H9 (cell line): ENCODE results near the gene RPL29. TPM values are rescaled to one million over a fixed set of nuclear protein-coding genes. Genes with fewer than 3 reads are reported as not detected.

ENCODE experiments used
- DNase-seq: peaks from one replicate; pipeline ENCODE4 v3.0.0-alpha.2; 2017
- H2AFZ ChIP-seq: one replicate; pipeline ENCODE4 v1.6.1; 2013; ENCODE audit warnings: mild to moderate bottlenecking, low read length, control low read depth, moderate library complexity
- H2AK5ac ChIP-seq: 2 replicates; pipeline ENCODE4 v1.6.1; 2013; ENCODE audit warnings: low read length, control low read depth, mixed read lengths; ENCODE audit not compliant: insufficient read length
- H2BK120ac ChIP-seq: one replicate; pipeline ENCODE4 v1.6.1; 2013; ENCODE audit warnings: low read depth, mild to moderate bottlenecking, low read length, control low read depth, inconsistent platforms; ENCODE audit not compliant: poor library complexity, severe bottlenecking
- H2BK12ac ChIP-seq: 2 replicates; pipeline ENCODE4 v1.6.1; 2013; ENCODE audit warnings: low read length, control low read depth, mixed read lengths, low read depth; ENCODE audit not compliant: insufficient read length
- H2BK15ac ChIP-seq: 2 replicates; pipeline ENCODE4 v1.6.1; 2013; ENCODE audit warnings: low read depth, low read length, control low read depth
- H2BK20ac ChIP-seq: one replicate; pipeline ENCODE4 v1.6.1; 2013; ENCODE audit warnings: low read depth, mild to moderate bottlenecking, low read length, control low read depth, inconsistent platforms; ENCODE audit not compliant: poor library complexity, severe bottlenecking
- H2BK5ac ChIP-seq: 2 replicates; pipeline ENCODE4 v1.6.1; 2013; ENCODE audit warnings: low read length, control low read depth, mixed read lengths; ENCODE audit not compliant: insufficient read length
- H3K14ac ChIP-seq: 2 replicates; pipeline ENCODE4 v1.6.1; 2013; ENCODE audit warnings: low read length, control low read depth; ENCODE audit not compliant: insufficient read depth
- H3K18ac ChIP-seq: 2 replicates; pipeline ENCODE4 v1.6.1; 2013; ENCODE audit warnings: low read depth, mild to moderate bottlenecking, mixed read lengths, low read length, control low read depth; ENCODE audit not compliant: insufficient read length
- H3K23ac ChIP-seq: 2 replicates; pipeline ENCODE4 v1.6.1; 2013; ENCODE audit warnings: low read length, control low read depth, mixed read lengths, low read depth; ENCODE audit not compliant: insufficient read length
- H3K23me2 ChIP-seq: 2 replicates; pipeline ENCODE4 v1.6.1; 2013; ENCODE audit warnings: low read depth, mild to moderate bottlenecking, mixed read lengths, low read length, control low read depth; ENCODE audit not compliant: insufficient read length, poor library complexity, severe bottlenecking
- H3K27ac ChIP-seq: 2 replicates; pipeline ENCODE4 v1.5.1; 2013; ENCODE audit warnings: low read length, control low read depth, mixed read lengths, low read depth; ENCODE audit not compliant: insufficient read length
- H3K27me3 ChIP-seq: 2 replicates; pipeline ENCODE4 v1.6.1; 2013; ENCODE audit warnings: low read length, control low read depth, inconsistent platforms; ENCODE audit not compliant: insufficient read depth
- H3K4ac ChIP-seq: 2 replicates; pipeline ENCODE4 v1.6.1; 2013; ENCODE audit warnings: low read depth, mild to moderate bottlenecking, control low read depth, inconsistent platforms, low read length, moderate library complexity
- H3K4me1 ChIP-seq: 2 replicates; pipeline ENCODE4 v1.6.1; 2013; ENCODE audit warnings: low read length, control low read depth, inconsistent platforms; ENCODE audit not compliant: insufficient read depth
- H3K4me2 ChIP-seq: 2 replicates; pipeline ENCODE4 v1.6.1; 2013; ENCODE audit warnings: low read length, control low read depth, mixed read lengths; ENCODE audit not compliant: insufficient read length, insufficient read depth
- H3K56ac ChIP-seq: 2 replicates; pipeline ENCODE4 v1.6.1; 2013; ENCODE audit warnings: low read depth, mild to moderate bottlenecking, mixed read lengths, low read length, control low read depth; ENCODE audit not compliant: insufficient read length
- H3K79me1 ChIP-seq: 2 replicates; pipeline ENCODE4 v1.6.1; 2013; ENCODE audit warnings: low read depth, mild to moderate bottlenecking, moderate library complexity, low read length, control low read depth, inconsistent platforms; ENCODE audit not compliant: insufficient read depth, poor library complexity, severe bottlenecking
- H3K79me2 ChIP-seq: 2 replicates; pipeline ENCODE4 v1.6.1; 2013; ENCODE audit warnings: low read length, control low read depth, inconsistent platforms; ENCODE audit not compliant: insufficient read depth
- H3K9ac ChIP-seq: 2 replicates; pipeline ENCODE4 v1.6.1; 2013; ENCODE audit warnings: low read length, control low read depth, mixed read lengths; ENCODE audit not compliant: insufficient read length; ENCODE audit errors: extremely low read depth
- H3K9me3 ChIP-seq: one replicate; pipeline ENCODE4 v1.6.1; 2013; ENCODE audit warnings: low read depth, low read length, inconsistent platforms; ENCODE audit not compliant: control insufficient read depth
- H3T11ph ChIP-seq: one replicate; pipeline ENCODE4 v1.6.1; 2013; ENCODE audit warnings: mild to moderate bottlenecking, low read length, control low read depth, inconsistent platforms
- H4K20me1 ChIP-seq: one replicate; pipeline ENCODE4 v1.6.1; 2013; ENCODE audit not compliant: control insufficient read depth, insufficient read length, insufficient read depth
- H4K5ac ChIP-seq: 2 replicates; pipeline ENCODE4 v1.6.1; 2013; ENCODE audit warnings: low read depth, mild to moderate bottlenecking, mixed read lengths, low read length, control low read depth; ENCODE audit not compliant: insufficient read length
- H4K8ac ChIP-seq: replicated peaks from 2 replicates; pipeline ENCODE4 v1.6.1; 2013; ENCODE audit warnings: low read length, control low read depth, mixed read lengths, low read depth; ENCODE audit not compliant: insufficient read length
- H4K91ac ChIP-seq: 2 replicates; pipeline ENCODE4 v1.6.1; 2013; ENCODE audit warnings: low read depth, mild to moderate bottlenecking, moderate library complexity, mixed read lengths, low read length, control low read depth; ENCODE audit not compliant: insufficient read length
- H3K27ac Mint-ChIP-seq, 3 experiments: 2 replicates in 2 of 3; 3 replicates in 1 of 3; pipeline ENCODE4 v1.8.0; 2020 to 2021; ENCODE audit warnings: mixed read lengths in 3 of 3, mild to moderate bottlenecking in 1 of 3, moderate library complexity in 1 of 3
- H3K27me3 Mint-ChIP-seq: 2 replicates; pipeline ENCODE4 v1.8.0; 2021; ENCODE audit warnings: low read depth, mild to moderate bottlenecking, moderate library complexity, mixed read lengths
- H3K36me3 Mint-ChIP-seq, 3 experiments: 2 replicates in 2 of 3; 3 replicates in 1 of 3; pipeline ENCODE4 v1.8.0; 2020 to 2021; ENCODE audit warnings: low read depth in 3 of 3, mixed read lengths in 3 of 3; ENCODE audit not compliant: insufficient read depth in 1 of 3
- H3K4me1 Mint-ChIP-seq, 2 experiments: 2 replicates each; pipeline ENCODE4 v1.8.0; 2020; ENCODE audit warnings: mixed read lengths in 2 of 2
- H3K4me3 Mint-ChIP-seq, 2 experiments: 2 replicates in 1 of 2; 3 replicates in 1 of 2; pipeline ENCODE4 v1.8.0; 2020 to 2021; ENCODE audit warnings: mild to moderate bottlenecking in 2 of 2, mixed read lengths in 2 of 2, moderate library complexity in 1 of 2
- H3K9me3 Mint-ChIP-seq, 2 experiments: 2 replicates in 1 of 2; 3 replicates in 1 of 2; pipeline ENCODE4 v1.8.0; 2020; ENCODE audit warnings: mild to moderate bottlenecking in 2 of 2, mixed read lengths in 2 of 2, moderate library complexity in 1 of 2
- WGBS: extraction: QIAGEN DNeasy Blood & Tissue Kit; methylation state at CpG from one replicate; pipeline ENCODE4 v1.1.7; 2013; ENCODE audit warnings: missing lambda C conversion rate, low lambda C conversion rate, mixed read lengths; ENCODE audit not compliant: insufficient read length; ENCODE audit errors: extremely low coverage; 5-methylcytosine and 5-hydroxymethylcytosine counted together
- total RNA-seq: library from RNA; stranded (reverse); gene quantifications from 2 replicates; pipeline ENCODE4 v1.2.1, GENCODE V29; 2021
- TF ChIP-seq, protein P1 (sequence below): fragments of 200-600 bp; sonication (generic); conservative IDR thresholded peaks from 3 replicates; pipeline ENCODE4 v1.8.0; 2021; ENCODE audit warnings: antibody characterized with exemption, mild to moderate bottlenecking

RPL29 gene
- total RNA-seq, 1 experiment from 2014 or later: 1,592 TPM

DNA sequence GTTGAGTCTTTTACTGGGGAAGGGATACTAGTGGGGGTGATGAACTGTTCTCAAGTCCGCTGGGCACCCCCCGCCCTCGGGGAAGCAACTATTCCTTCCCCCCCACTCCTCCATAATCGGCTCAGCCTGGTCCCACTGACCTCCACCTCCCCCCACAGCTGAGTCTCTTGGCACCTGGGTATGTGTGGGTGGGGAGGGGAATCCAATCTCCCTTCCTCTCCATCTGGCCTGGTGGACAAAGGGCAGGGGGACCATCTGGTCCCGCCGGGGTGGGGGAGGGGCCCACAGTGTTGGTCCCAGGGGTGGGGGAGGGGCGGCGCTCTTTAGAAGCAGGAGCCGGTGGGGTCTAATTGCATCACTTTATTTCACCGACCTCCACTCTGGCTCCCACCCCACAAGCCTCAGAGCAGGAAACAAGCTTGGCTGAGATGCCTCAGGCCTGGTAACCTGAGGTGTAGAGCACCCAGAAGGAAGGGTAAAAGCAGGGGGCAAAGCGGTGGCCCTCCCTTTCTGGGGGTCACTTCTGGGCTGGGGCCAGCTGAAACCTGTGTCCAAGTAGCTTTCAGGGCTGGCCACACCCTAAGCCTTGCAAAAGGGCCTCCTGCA, 27.4 kb downstream of the RPL29 start:
- WGBS: no CpG with 5 or more reads among the region's 11 CpGs
- Histone ChIP-seq H2BK120ac (peak overlapping the region; percentile 74), H3K56ac (no peak overlapping the region), H3K23ac (no peak overlapping the region), H2AFZ (no peak overlapping the region), H3K9me3 (no peaks in the 10 kb centered on the region), H4K8ac (no peak overlapping the region), H2AK5ac (no peak overlapping the region), H3K18ac (peak overlapping the region; percentile 71), H3K4me1 (peaks cover 11% of the 10 kb centered on the region; the same call in 1 of the 2 replicates), H4K91ac (no peak overlapping the region), H3K27ac (no peak overlapping the region), H3K4me2 (peak overlapping the region; percentile 29), H3K79me2 (no peaks in the 10 kb centered on the region), H3K9ac (peak overlapping the region; percentile 71), H3K23me2 (peaks cover 11% of the 10 kb centered on the region), H3T11ph (no peak overlapping the region), H2BK20ac (no peak overlapping the region), H3K4ac (peak overlapping the region; percentile 73; the same call in 1 of the 2 replicates), H4K5ac (no peak overlapping the region), H3K14ac (peak overlapping the region; percentile 59; the same call in 1 of the 2 replicates), H4K20me1 (no peaks in the 10 kb centered on the region), H3K27me3 (no peaks in the 10 kb centered on the region), H2BK15ac (no peak overlapping the region), H2BK5ac (no peak overlapping the region), H3K79me1 (no peaks in the 10 kb centered on the region), H2BK12ac (no peak overlapping the region)
- DNase-seq: peak; percentile 74
- Mint-ChIP-seq H3K4me1 (peaks cover 41 to 63% of the 10 kb centered on the region in 2 experiments), H3K4me3 (peak overlapping the region; percentile 80 to 89), H3K9me3 (no peaks in the 10 kb centered on the region), H3K27ac (peak overlapping the region; percentile 70 to 98 (median 94); a peak in 6 of 7 replicates), H3K27me3 (peaks cover 29% of the 10 kb centered on the region), H3K36me3 (peaks cover 0 to 5% (median 2%) of the 10 kb centered on the region in 3 experiments; a peak in 4 of 7 replicates)
- TF ChIP-seq, protein P1, sequence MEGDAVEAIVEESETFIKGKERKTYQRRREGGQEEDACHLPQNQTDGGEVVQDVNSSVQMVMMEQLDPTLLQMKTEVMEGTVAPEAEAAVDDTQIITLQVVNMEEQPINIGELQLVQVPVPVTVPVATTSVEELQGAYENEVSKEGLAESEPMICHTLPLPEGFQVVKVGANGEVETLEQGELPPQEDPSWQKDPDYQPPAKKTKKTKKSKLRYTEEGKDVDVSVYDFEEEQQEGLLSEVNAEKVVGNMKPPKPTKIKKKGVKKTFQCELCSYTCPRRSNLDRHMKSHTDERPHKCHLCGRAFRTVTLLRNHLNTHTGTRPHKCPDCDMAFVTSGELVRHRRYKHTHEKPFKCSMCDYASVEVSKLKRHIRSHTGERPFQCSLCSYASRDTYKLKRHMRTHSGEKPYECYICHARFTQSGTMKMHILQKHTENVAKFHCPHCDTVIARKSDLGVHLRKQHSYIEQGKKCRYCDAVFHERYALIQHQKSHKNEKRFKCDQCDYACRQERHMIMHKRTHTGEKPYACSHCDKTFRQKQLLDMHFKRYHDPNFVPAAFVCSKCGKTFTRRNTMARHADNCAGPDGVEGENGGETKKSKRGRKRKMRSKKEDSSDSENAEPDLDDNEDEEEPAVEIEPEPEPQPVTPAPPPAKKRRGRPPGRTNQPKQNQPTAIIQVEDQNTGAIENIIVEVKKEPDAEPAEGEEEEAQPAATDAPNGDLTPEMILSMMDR: no peak
